Endothelial cell of umbilical vein (primary cell): ENCODE measurements around the gene TBC1D21. TPM values are rescaled to one million over a fixed set of nuclear protein-coding genes. Genes with fewer than 3 reads are reported as not detected.

Source experiments
- BruUV-seq: library from RNA; stranded (reverse); fragments of 400-500 nt; replicated peaks from 2 replicates; lab custom pipeline; 2021; lab: Mats Ljungman, UMichigan
- CTCF ChIA-PET: fragments of 300-600, 350-600 bp; sonication (Branson Sonifier 250); formaldehyde crosslinking; loops from one replicate; lab custom pipeline; 2021; ENCODE audit warnings: antibody characterized with exemption, inconsistent platforms; lab: Charles Lee
- POLR2A ChIA-PET: fragments of 300-600, 350-600 bp; sonication (Branson Sonifier 250); formaldehyde crosslinking; loops from one replicate; lab custom pipeline; 2021; ENCODE audit warnings: antibody characterized with exemption, inconsistent platforms; lab: Charles Lee
- DNase-seq: peaks from one replicate; pipeline ENCODE4 v3.0.0-alpha.2; 2011; ENCODE audit warnings: low read depth, low spot score
- FAIRE-seq: peaks from 2 replicates; lab custom pipeline; 2011; peaks lifted over from hg19 to GRCh38; lab: Jason Lieb, UNC
- H2AFZ ChIP-seq: 2 replicates; pipeline ENCODE4 v1.6.0; 2012; ENCODE audit warnings: low read depth, low read length, control low read depth, inconsistent platforms
- H3K27ac ChIP-seq: 2 replicates; pipeline ENCODE4 v1.5.1; 2011; ENCODE audit warnings: low read depth, mild to moderate bottlenecking, control low read depth, low read length, moderate library complexity; ENCODE audit not compliant: insufficient read depth
- H3K27me3 ChIP-seq, 2 experiments: 2 replicates each; pipeline versions ENCODE4 v1.6.0 to v1.6.1; 2011; ENCODE audit warnings: low read length in 2 of 2, mixed read lengths in 1 of 2; ENCODE audit not compliant: control insufficient read depth in 2 of 2, insufficient read depth in 2 of 2
- H3K36me3 ChIP-seq, 2 experiments: 2 replicates in 1 of 2; 3 replicates in 1 of 2; pipeline ENCODE4 v1.5.1; 2011; ENCODE audit warnings: low read length in 2 of 2, mild to moderate bottlenecking in 1 of 2, moderate library complexity in 1 of 2; ENCODE audit not compliant: control insufficient read depth in 2 of 2, insufficient read depth in 2 of 2; ENCODE audit errors: extremely low read depth in 1 of 2
- H3K4me1 ChIP-seq: 3 replicates; pipeline ENCODE4 v1.5.1; 2011; ENCODE audit warnings: mild to moderate bottlenecking, low read length; ENCODE audit not compliant: control insufficient read depth, insufficient read depth; ENCODE audit errors: extremely low read depth
- H3K4me2 ChIP-seq: 2 replicates; pipeline ENCODE4 v1.6.1; 2011; ENCODE audit warnings: low read length, control low read depth, mixed read lengths; ENCODE audit not compliant: insufficient read depth
- H3K4me3 ChIP-seq, 3 experiments: fragments of 200-600 bp in 1 of 3; sonication (generic), shearing (Covaris generic) in 1 of 3; replicated peaks in 1 of 3; 2 replicates each; pipeline ENCODE4 v1.5.1; 2011 to 2016; ENCODE audit warnings: control low read depth in 3 of 3, low read length in 3 of 3, mild to moderate bottlenecking in 2 of 3, inconsistent platforms in 1 of 3, low read depth in 1 of 3, moderate library complexity in 1 of 3; ENCODE audit not compliant: insufficient read depth in 1 of 3
- H3K79me2 ChIP-seq: 2 replicates; pipeline ENCODE4 v1.6.0; 2012; ENCODE audit warnings: low read length, inconsistent platforms; ENCODE audit not compliant: control insufficient read depth, insufficient read depth
- H3K9ac ChIP-seq: replicated peaks from 2 replicates; pipeline ENCODE3; 2011; ENCODE audit warnings: low read length, control low read depth; ENCODE audit not compliant: insufficient read depth; ENCODE audit errors: extremely low read depth
- H3K9me1 ChIP-seq: replicated peaks from 3 replicates; pipeline ENCODE4 v1.6.0; 2011; ENCODE audit warnings: mild to moderate bottlenecking, low read length; ENCODE audit not compliant: control insufficient read depth, insufficient read depth; ENCODE audit errors: extremely low read depth
- H3K9me3 ChIP-seq: replicated peaks from 2 replicates; pipeline ENCODE4 v1.5.1; 2012; ENCODE audit warnings: low read length, inconsistent platforms; ENCODE audit not compliant: control insufficient read depth, insufficient read depth
- H4K20me1 ChIP-seq: replicated peaks from 2 replicates; pipeline ENCODE3; 2011; ENCODE audit warnings: mild to moderate bottlenecking, low read length; ENCODE audit not compliant: control insufficient read depth, insufficient read depth; ENCODE audit errors: extremely low read depth
- EZH2 ChIP-seq: IDR thresholded peaks from 2 replicates; pipeline ENCODE4 v1.6.1; 2012; ENCODE audit warnings: borderline replicate concordance, low read depth, mild to moderate bottlenecking, moderate library complexity, low read length, inconsistent platforms; ENCODE audit not compliant: severe bottlenecking
- FOS ChIP-seq: IDR thresholded peaks from 2 replicates; pipeline ENCODE4 v1.6.1; 2011; ENCODE audit warnings: mild to moderate bottlenecking, low read length, moderate library complexity, borderline replicate concordance; ENCODE audit not compliant: insufficient read depth
- GATA2 ChIP-seq: IDR thresholded peaks from 2 replicates; pipeline ENCODE4 v1.7.0; 2011; ENCODE audit warnings: low read depth, mild to moderate bottlenecking, moderate library complexity, mixed read lengths, low read length; ENCODE audit not compliant: insufficient read length, insufficient read depth
- JUN ChIP-seq: IDR thresholded peaks from 2 replicates; pipeline ENCODE4 v1.6.1; 2011; ENCODE audit warnings: borderline replicate concordance, low read depth; ENCODE audit not compliant: insufficient read length, insufficient read depth
- MYC ChIP-seq: IDR thresholded peaks from one replicate; pipeline ENCODE4 v1.6.1; 2011; ENCODE audit warnings: mild to moderate bottlenecking, low read depth, low read length
- POLR2A ChIP-seq: IDR thresholded peaks from 2 replicates; pipeline ENCODE4 v1.6.1; 2012; ENCODE audit warnings: low read depth, mild to moderate bottlenecking, control low read depth, low read length
- POLR2AphosphoS5 ChIP-seq: IDR thresholded peaks from 2 replicates; pipeline ENCODE4 v1.6.1; 2012; ENCODE audit warnings: low read depth, mild to moderate bottlenecking, control low read depth, low read length, moderate library complexity; ENCODE audit not compliant: insufficient read depth
- dilution Hi-C: fragments of 300-500 bp; cut with MboI; formaldehyde crosslinking; loops from one replicate; pipeline ENCODE4 v1.15.0; 2019; ENCODE audit warnings: low sequenced_read_pairs; ENCODE audit not compliant: extremely low pct_ligation_motif_present
- intact Hi-C: fragments of 100-400 bp; cut with micrococcal nuclease; formaldehyde crosslinking; loops from one replicate; pipeline ENCODE4 v1.10.0; 2022
- polyA plus RNA-seq, 4 experiments: library from polyadenylated mRNA; depleted of rRNA in 3 of 4; stranded (reverse) in 3 of 4; unstranded in 1 of 4; fragments of >200 nt; gene quantifications; 2 replicates each; pipeline versions ENCODE4 v1.2.1 to v1.2.3, GENCODE V29; 2011 to 2012; ENCODE audit warnings: missing spikeins in 1 of 4
- total RNA-seq: library from RNA; stranded (reverse); gene quantifications from 2 replicates; pipeline ENCODE4 v1.2.3, GENCODE V29; 2021
- TF ChIP-seq, protein P1 (sequence below), 2 donors: IDR thresholded peaks; 1 replicate in 1 of 2; 2 replicates in 1 of 2; pipeline ENCODE4 v1.5.1; 2011; ENCODE audit warnings: low read length in 2 of 2, mild to moderate bottlenecking in 2 of 2, moderate library complexity in 2 of 2, control low read depth in 1 of 2, inconsistent platforms in 1 of 2, low read depth in 1 of 2; ENCODE audit not compliant: insufficient read depth in 1 of 2; ENCODE audit errors: extremely low read depth in 1 of 2
- TF ChIP-seq, protein P2 (sequence below): IDR thresholded peaks from 2 replicates; pipeline ENCODE4 v1.6.1; 2011; ENCODE audit not compliant: insufficient read depth, insufficient read length

TBC1D21 gene
- total and polyA plus RNA-seq, 2 donors (not counting 3 experiments of a cell fraction or from before 2014, with no cell fraction given) = not detected

DNA sequence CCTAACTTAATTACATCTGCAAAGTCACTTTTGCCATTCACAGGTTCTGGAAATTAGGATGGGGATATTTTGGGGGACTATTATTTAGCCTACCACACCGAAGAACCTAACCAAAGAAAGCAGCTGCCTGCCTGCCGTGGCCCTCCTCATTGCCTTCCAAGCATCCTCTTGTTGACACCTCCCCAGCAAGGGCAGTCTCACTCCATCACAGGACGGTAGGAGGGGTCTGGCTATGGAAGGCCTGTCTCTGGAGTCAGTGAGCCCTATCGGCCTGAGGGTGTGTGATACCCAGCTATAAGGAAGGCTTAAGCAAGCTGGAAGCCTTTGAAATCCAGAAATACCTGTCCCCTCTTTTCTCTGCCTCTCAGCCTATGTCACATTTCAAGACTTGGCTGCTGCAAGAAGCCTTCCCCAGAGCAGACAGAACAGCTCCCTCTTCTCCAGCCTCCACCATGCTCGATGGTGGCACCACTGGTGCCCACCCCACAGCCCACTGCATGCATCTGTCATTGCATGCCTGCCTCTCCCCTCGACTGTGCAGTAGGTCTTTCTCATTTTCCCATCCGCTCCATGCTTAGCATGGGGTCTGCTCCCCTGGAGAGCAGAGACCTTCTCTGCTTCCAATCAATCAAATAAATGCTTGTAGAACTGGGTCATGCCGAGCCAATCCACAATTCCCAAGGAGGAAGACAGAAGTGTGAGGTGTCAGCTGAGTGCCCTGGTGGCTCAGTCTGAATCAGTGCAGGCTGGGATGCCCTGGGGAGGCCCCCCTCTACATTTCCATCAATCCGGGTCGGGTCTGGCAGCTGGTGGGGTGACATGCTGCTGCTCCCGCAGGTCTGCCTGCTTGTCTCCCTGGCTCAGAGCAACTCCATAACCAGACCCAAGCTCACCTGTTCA lies 29.0 kb downstream of the TBC1D21 start:
- Histone ChIP-seq H3K27me3 (peaks cover 2 to 3% of the 10 kb centered on the region in 2 experiments), H3K9ac (no peak overlapping the region), H3K4me2 (no peak overlapping the region), H4K20me1 (no peaks in the 10 kb centered on the region), H3K4me3 (no peak overlapping the region), H3K79me2 (no peaks in the 10 kb centered on the region), H3K4me1 (no peaks in the 10 kb centered on the region), H3K9me1 (no peaks in the 10 kb centered on the region), H3K9me3 (no peaks in the 10 kb centered on the region), H3K36me3 (no peaks in the 10 kb centered on the region), H3K27ac (no peak overlapping the region), H2AFZ (no peak overlapping the region)
- intact Hi-C loops = no loop called here
- ChIA-PET POLR2A (no interaction called here), CTCF (interaction anchor here (0.6 to 0.9 kb wide), 3 partner anchors 28 to 420 kb away, joined by 3 to 5 read pairs (median 4); no protein-coding TSS in a partner anchor)
- dilution Hi-C loops = no loop called here
- no TSS peak for BruUV-seq
- no peak for FAIRE-seq
- DNase-seq = no peak
- TF ChIP-seq FOS = no peak
- TF ChIP-seq MYC = no peak
- no peak for TF ChIP-seq EZH2
- no peak for TF ChIP-seq POLR2A
- TF ChIP-seq JUN = no peak
- TF ChIP-seq, protein P1, sequence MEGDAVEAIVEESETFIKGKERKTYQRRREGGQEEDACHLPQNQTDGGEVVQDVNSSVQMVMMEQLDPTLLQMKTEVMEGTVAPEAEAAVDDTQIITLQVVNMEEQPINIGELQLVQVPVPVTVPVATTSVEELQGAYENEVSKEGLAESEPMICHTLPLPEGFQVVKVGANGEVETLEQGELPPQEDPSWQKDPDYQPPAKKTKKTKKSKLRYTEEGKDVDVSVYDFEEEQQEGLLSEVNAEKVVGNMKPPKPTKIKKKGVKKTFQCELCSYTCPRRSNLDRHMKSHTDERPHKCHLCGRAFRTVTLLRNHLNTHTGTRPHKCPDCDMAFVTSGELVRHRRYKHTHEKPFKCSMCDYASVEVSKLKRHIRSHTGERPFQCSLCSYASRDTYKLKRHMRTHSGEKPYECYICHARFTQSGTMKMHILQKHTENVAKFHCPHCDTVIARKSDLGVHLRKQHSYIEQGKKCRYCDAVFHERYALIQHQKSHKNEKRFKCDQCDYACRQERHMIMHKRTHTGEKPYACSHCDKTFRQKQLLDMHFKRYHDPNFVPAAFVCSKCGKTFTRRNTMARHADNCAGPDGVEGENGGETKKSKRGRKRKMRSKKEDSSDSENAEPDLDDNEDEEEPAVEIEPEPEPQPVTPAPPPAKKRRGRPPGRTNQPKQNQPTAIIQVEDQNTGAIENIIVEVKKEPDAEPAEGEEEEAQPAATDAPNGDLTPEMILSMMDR (IDR thresholded peaks at IDR 0.05; ENCODE audit: extremely low read depth in 1 of 2, insufficient read depth in 1 of 2, low read depth in 1 of 2, low read length in 2 of 2) = no peak
- TF ChIP-seq POLR2AphosphoS5 = no peak
- TF ChIP-seq, protein P2, sequence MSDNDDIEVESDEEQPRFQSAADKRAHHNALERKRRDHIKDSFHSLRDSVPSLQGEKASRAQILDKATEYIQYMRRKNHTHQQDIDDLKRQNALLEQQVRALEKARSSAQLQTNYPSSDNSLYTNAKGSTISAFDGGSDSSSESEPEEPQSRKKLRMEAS = no peak
- TF ChIP-seq GATA2 = no peak
